Esophagus squamous epithelium (tissue), 5 donors: ENCODE results near the gene FIP1L1. TPM values are rescaled to one million over a fixed set of nuclear protein-coding genes. Genes with fewer than 3 reads are reported as not detected.

ENCODE experiments used
- DNase-seq: peaks from one replicate; lab custom pipeline; 2025; lab: John Stamatoyannopoulos, UW
- H3K27ac ChIP-seq, 4 donors: fragments of 200-600 bp; sonication (generic); one replicate each; pipeline ENCODE4 v1.5.1; 2016 to 2019; ENCODE audit warnings: mild to moderate bottlenecking in 1 of 4
- H3K27me3 ChIP-seq, 4 donors: fragments of 200-600 bp; sonication (generic); 1 replicate in 3 of 4; 2 replicates in 1 of 4; pipeline versions ENCODE4 v1.5.1 to v1.6.0; 2017 to 2021; ENCODE audit warnings: antibody characterized with exemption in 1 of 4
- H3K36me3 ChIP-seq, 3 donors: fragments of 200-600 bp; sonication (generic); one replicate each; pipeline ENCODE4 v1.5.1; 2016 to 2019
- H3K4me1 ChIP-seq, 3 donors: fragments of 200-600 bp; sonication (generic); one replicate each; pipeline ENCODE4 v1.5.1; 2017 to 2019
- H3K4me3 ChIP-seq, 4 donors: fragments of 200-600 bp; sonication (generic); 1 replicate in 3 of 4; 2 replicates in 1 of 4; pipeline ENCODE4 v1.5.1; 2016 to 2019; ENCODE audit warnings: mild to moderate bottlenecking in 2 of 4, moderate library complexity in 1 of 4
- H3K9me3 ChIP-seq, 3 donors: fragments of 200-600 bp; sonication (generic); one replicate each; pipeline ENCODE4 v1.5.1; 2016 to 2019
- CTCF ChIP-seq, 6 experiments: fragments of 450-650 bp in 4 of 6; fragments of 200-600 bp in 2 of 6; sonication (generic) in 2 of 6; IDR thresholded peaks; one replicate each; pipeline ENCODE4 v1.5.1; 2016 to 2019; ENCODE audit warnings: antibody characterized with exemption in 6 of 6, mild to moderate bottlenecking in 4 of 6, moderate library complexity in 4 of 6
- POLR2A ChIP-seq, 4 donors: fragments of 450-650 bp; IDR thresholded peaks; one replicate each; pipeline ENCODE4 v1.6.1; 2017; ENCODE audit warnings: antibody characterized with exemption in 4 of 4, mild to moderate bottlenecking in 4 of 4, moderate library complexity in 3 of 4
- WGBS, 2 donors: methylation state at CpG; one replicate each; pipeline ENCODE4 v1.1.5; 2018; 5-methylcytosine and 5-hydroxymethylcytosine counted together
- intact Hi-C: fragments of 100-400 bp; cut with DNase I; formaldehyde crosslinking; loops from one replicate; pipeline ENCODE4 v1.15.0; 2022
- total RNA-seq, 4 donors: library from RNA; depleted of rRNA; stranded (reverse); fragments of >200 nt; gene quantifications; one replicate each; pipeline ENCODE4 v1.1.0, GENCODE V29; 2016
- donor health status: DM: yes; HTN: yes; CAD: no.

Gene FIP1L1
- total RNA-seq, 4 donors from 2014 or later: 24.8 to 46.0 (median 32.9) TPM

GRCh38 chr4:53427366-53427765 is 49.9 kb downstream of the FIP1L1 start:
- intact Hi-C loops: no loop called here
- DNase-seq: no peak
- TF ChIP-seq POLR2A (IDR thresholded peaks at IDR 0.05) (no peak), CTCF (IDR thresholded peaks at IDR 0.05) (no peak)
- Histone ChIP-seq H3K27ac (no peak overlapping the region), H3K36me3 (peaks cover 0 to 59% (median 10%) of the 10 kb centered on the region in 3 donors), H3K27me3 (no peaks in the 10 kb centered on the region), H3K4me3 (no peak overlapping the region), H3K4me1 (no peaks in the 10 kb centered on the region), H3K9me3 (no peaks in the 10 kb centered on the region)

- TF ChIP-seq POLR2A (IDR thresholded peaks at IDR 0.05) (no peak), CTCF (IDR thresholded peaks at IDR 0.05) (no peak)
- intact Hi-C loops: no loop called here
- H3K4me3 ChIP-seq: no peak overlapping the region
- no peaks in the 10 kb centered on the region for H3K4me1 ChIP-seq
- no peak overlapping the region for H3K27ac ChIP-seq
- 78 to 84% methylated on average over 5 of the region's 5 CpGs for WGBS, 2 donors
- no peaks in the 10 kb centered on the region for H3K9me3 ChIP-seq
- H3K27me3 ChIP-seq: no peaks in the 10 kb centered on the region
- DNase-seq: no peak
- peaks cover 0 to 79% (median 10%) of the 10 kb centered on the region in 3 donors for H3K36me3 ChIP-seq
These were observed 53.6 kb downstream of the FIP1L1 start for GRCh38 chr4:53431052-53431451.

GRCh38 chr4:53432528-53433424 is 55.3 kb downstream of the FIP1L1 start:
- intact Hi-C loops: no loop called here
- Histone ChIP-seq H3K4me1 (no peaks in the 10 kb centered on the region), H3K27ac (no peak overlapping the region), H3K36me3 (peaks cover 0 to 83% (median 10%) of the 10 kb centered on the region in 3 donors), H3K27me3 (no peaks in the 10 kb centered on the region), H3K9me3 (no peaks in the 10 kb centered on the region), H3K4me3 (no peak overlapping the region)
- WGBS, 2 donors: 84 to 88% methylated on average over 4 of the region's 4 CpGs
- DNase-seq: no peak
- TF ChIP-seq POLR2A (IDR thresholded peaks at IDR 0.05): no peak
- no peak for TF ChIP-seq CTCF (IDR thresholded peaks at IDR 0.05)

GRCh38 chr4:53436251-53436650 is 58.8 kb downstream of the FIP1L1 start:
- 78 to 94% methylated on average over 1 of the region's 1 CpG for WGBS, 2 donors
- intact Hi-C loops: no loop called here
- Histone ChIP-seq H3K9me3 (no peaks in the 10 kb centered on the region), H3K4me3 (no peak overlapping the region), H3K27ac (no peak overlapping the region), H3K36me3 (peaks cover 0 to 77% (median 0%) of the 10 kb centered on the region in 3 donors), H3K27me3 (no peaks in the 10 kb centered on the region), H3K4me1 (no peaks in the 10 kb centered on the region)
- TF ChIP-seq CTCF (IDR thresholded peaks at IDR 0.05) (no peak), POLR2A (IDR thresholded peaks at IDR 0.05) (no peak)
- DNase-seq: no peak

GRCh38 chr4:53441564-53441963 is 64.1 kb downstream of the FIP1L1 start:
- TF ChIP-seq POLR2A (IDR thresholded peaks at IDR 0.05) (no peak), CTCF (IDR thresholded peaks at IDR 0.05) (no peak)
- Histone ChIP-seq H3K9me3 (no peaks in the 10 kb centered on the region), H3K4me3 (no peak overlapping the region), H3K4me1 (no peaks in the 10 kb centered on the region), H3K36me3 (peaks cover 0 to 88% (median 6%) of the 10 kb centered on the region in 3 donors), H3K27me3 (no peaks in the 10 kb centered on the region), H3K27ac (no peak overlapping the region)
- 82 to 95% methylated on average over 1 of the region's 1 CpG for WGBS, 2 donors
- intact Hi-C loops: no loop called here
- DNase-seq: no peak
